HG03342 (cell line): ENCODE results near the gene TCF4.

Experiments
- ATAC-seq: cut with Tn5 transposase; IDR thresholded peaks from one replicate; pipeline ENCODE4 v1.9.1; 2021; ENCODE audit warnings: mild to moderate bottlenecking, moderate library complexity; ENCODE audit not compliant: unreplicated experiment

TCF4 gene

DNA sequence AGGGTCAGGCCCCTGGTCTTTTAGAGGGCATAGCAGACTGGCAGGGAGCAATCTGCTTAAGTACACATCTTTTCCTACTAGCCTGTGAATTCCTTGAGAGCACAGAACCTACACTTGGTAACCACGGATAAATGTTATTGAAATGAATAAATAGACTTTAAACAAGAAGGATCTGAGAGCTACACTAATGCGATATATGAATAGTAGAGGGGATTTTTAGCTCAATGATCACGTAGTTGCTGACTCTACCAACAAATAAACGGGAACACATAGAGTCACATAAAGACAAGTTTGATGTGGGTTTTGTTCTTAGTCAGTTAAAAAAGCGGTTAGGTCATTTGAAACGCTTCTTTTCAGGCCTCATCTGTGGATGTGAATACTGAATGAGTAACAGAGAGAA is 338.4 kb downstream of the TCF4 start:
- peak; percentile 48 for ATAC-seq

DNA sequence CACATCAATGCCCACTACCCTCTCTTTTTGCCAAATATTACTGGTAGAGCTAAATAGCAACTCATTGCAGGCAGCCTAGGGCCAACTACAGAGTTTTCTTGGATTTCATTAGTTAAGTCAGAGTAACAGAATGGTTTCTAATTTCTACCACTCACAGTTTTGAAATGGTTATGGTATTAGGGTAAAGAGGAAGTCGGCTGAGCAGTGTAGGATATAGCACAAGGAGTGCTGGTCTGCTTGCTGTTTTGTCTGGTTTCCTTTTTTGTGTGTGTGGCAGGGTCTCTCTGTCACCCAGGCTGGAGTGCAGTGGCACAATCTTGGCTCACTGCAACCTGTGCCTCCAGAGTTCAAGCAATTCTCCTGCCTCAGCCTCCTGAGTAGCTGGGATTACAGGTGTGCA is 339.5 kb downstream of the TCF4 start:
- peak; percentile 30 for ATAC-seq

DNA sequence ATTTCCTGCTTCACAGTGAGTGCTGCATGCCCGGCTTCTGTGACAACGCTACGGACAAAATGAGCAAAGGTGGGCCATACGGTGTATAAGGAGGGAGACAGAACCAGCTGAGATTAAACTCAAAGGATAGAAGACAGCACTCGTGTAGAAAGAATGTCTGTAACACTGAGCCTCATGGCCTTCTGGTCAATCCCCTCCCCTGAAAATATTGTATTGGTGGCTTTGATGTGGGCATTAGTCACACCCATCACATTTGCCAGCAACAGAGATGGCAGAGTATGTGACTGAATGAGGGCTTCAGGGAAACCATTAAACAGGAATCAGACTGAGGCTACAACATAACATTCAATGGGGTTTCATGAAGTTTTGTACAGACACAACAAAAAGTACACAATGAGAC is 341.0 kb downstream of the TCF4 start:
- no peak for ATAC-seq

DNA sequence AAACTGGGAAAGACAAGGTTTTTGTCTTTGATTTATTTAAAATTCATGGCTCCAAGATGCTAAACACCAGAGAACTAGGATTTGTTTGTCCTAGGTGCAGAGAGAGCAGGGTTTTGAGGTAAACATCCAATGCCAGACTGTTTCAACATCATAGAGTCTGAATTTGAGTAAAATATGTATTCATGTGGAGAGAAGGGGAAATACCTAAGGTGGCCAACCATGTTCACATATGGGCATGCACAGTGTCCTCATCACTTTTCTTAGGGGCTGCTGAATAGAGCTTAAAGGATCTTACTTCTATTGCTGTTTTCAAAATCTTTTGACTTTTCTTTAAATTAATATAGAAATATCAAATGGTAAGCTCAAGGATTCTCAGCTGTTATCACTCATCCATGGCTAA is 341.7 kb downstream of the TCF4 start:
- ATAC-seq = no peak

DNA sequence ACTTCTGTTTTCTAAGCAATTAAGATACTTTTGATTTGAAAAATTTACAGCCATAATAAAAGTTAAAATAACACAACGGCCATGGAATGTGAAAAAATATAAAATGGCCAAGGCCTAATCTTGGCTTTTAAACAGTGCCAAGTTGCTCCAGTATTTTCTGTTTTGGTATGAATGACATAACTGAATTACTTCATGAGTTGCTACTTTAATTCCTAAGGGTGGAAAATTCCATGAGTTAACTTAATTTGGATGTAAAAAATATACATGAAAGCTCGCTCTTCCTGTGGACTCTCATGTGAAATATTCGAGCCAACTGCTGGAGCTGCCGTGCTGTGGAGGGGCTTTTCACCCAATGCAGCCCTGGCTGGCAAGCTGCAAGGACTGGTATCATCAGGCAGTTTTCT is 342.8 kb downstream of the TCF4 start:
- no peak for ATAC-seq

DNA sequence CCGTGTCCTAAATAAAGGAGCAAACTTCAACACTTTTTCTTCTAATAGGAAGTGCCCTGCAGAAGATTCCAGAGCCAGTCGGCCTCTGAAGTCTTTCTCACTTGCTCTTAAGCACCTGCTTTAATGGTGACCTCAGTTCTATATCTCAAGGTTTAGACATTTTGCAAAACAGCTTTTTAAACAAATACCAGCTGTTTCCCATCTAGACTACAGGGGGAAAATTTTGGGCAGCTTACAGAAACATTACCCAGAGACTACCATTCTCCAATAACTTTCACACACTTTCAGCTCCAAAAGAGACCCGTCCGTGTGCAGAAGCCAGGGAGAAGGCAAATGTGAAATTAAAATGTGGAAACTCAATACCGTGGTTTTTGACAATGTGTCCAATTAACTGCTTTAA is 343.4 kb downstream of the TCF4 start:
- ATAC-seq = no peak

DNA sequence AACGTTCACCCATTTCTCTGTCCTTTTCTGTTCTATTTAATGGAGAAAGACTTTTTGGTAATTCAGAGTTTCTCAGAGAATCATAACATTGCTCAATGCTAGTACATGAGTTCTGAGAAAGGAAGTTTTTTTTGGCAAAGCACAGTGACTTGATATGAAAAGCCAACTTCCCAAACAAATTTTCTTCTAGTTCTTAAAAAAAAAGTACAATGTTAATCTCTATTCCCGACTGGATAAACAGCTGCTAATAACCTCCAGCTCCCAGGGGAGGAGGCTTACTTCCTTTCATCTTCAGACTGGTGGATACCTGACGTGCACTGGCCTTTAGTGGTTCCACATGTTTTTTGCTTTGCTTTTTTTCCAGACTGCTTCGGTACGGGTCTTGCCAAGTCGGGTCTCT is 344.1 kb downstream of the TCF4 start:
- no peak for ATAC-seq

- ATAC-seq = no peak
Observed at GRCh38 chr18:55243255-55243654, 344.7 kb downstream of the TCF4 start.

DNA sequence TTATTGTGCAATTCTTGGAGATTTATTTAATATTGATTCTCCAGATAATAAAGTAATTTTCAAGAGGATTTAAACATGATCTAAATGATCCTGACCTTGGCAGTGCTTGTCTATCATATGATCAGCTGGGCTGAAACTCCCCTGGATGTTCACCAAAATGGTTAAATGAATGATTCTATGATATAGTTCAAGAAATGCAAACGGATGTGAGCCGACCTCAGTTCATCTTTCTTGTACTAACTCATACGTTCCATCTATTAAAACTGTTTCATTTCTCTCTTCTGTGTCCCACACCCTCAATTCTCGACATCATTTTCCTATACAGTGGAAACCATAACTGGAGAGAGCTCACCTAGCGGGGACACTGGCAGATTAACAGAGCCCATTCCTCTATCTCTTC is 347.0 kb downstream of the TCF4 start:
- peak; percentile 53 for ATAC-seq

DNA sequence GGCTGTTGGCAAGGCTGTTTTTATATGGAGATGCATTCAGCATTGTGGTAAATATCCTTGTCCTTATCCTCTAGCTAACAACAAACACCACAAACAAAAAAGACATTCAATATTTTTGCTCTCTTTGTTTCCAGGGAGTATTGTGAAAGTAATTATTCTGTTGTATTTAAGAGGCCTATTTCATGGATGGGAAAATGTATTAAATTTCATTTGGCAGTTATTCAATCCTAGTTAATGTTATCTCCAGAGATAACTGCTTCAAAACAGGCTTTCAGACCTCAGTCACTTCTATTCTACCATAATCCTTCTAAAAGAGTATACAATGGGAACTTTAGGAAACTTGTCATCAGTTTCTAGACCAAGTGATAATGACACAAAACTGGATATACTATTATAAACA is 348.3 kb downstream of the TCF4 start:
- ATAC-seq = no peak

GRCh38 chr18:55237660-55238059 is 350.3 kb downstream of the TCF4 start:
- no peak for ATAC-seq

GRCh38 chr18:55236150-55236931 is 351.7 kb downstream of the TCF4 start:
- no peak for ATAC-seq

- ATAC-seq = no peak
Observed at GRCh38 chr18:55235094-55235461, 352.9 kb downstream of the TCF4 start.

- peak; percentile 83 for ATAC-seq
Observed at GRCh38 chr18:55234366-55235093, 353.5 kb downstream of the TCF4 start.

DNA sequence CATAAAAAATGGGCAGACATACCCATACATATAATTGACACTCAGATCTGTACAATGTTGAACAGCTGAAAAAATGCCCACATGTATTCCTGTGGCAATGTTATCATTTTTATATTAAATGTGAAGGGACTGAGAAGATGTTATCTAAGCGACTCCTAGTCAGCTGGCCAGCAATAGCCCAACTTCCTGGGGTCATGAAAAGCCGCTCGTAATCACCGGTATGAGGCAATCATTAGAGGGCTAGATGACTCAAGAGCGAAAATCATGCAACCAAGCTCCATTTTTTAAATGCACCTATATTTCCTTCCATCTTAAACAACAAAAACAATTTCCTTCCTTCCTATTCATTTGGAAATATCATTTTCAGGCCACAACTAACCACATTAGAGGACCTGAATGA is 354.1 kb downstream of the TCF4 start:
- ATAC-seq = no peak

DNA sequence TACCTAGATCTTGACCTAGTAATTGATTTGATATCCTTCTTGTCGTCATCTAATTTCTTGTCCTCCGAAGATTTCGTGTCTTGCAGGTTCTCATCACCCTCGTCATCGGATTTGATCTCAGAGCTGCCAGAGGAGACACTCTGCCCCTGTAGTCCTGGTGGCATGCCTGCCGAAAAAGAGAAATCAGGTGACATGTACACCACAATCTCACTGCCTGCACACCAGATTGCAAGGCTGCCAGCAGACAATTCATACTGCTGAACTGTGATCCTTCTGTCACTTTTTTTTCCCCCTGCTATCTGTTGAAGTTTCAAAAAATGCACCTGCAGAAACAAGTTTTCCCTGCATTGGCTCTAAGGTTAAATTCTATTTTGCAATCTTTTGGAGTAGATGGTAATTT is 355.5 kb downstream of the TCF4 start:
- no peak for ATAC-seq

GRCh38 chr18:55229682-55230081 is 358.3 kb downstream of the TCF4 start:
- ATAC-seq = no peak

- no peak for ATAC-seq
Observed at GRCh38 chr18:55228707-55229106, 359.3 kb downstream of the TCF4 start.

GRCh38 chr18:55228191-55228590 is 359.8 kb downstream of the TCF4 start:
- ATAC-seq = no peak

DNA sequence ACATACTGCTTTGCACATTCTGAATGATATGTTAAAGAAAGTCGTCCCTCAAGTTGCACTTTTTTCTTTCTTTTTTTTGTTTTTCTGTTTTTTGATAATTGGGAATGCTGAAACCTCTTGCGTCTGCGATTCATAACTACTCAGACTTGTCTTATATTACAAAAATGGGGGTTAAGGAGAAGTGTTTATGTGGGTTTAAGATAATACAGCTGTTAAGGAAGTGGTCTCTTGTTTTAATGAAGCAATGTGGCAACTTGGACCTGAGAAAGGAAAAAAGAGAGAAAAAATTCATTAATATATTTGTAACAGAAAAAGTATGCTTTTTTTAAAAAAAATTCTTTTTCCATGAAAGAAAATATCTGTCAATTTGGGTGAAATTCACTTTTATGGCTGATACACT is 360.2 kb downstream of the TCF4 start:
- no peak for ATAC-seq

DNA sequence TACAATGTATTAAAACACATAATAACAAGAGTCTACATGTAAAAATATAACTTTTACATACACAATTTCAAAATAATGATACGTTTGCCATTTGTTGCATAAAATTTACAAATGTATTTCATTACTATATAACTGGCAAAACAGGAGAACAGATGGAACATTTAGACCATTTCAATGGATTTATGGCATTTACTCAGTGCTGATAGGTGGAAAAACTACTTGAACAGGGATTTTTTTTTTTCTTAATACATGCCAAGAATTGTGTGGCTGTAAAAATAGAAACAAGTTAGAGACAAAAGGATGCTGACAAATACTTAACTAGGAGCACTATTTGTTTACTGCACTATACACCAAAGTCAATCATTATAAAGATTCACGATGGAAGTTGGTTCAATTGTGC is 361.9 kb downstream of the TCF4 start:
- ATAC-seq = no peak

- ATAC-seq = no peak
Observed at GRCh38 chr18:55224086-55224625, 363.8 kb downstream of the TCF4 start.
